T follicular helper cell (primary cell): ENCODE results near the gene CD40.
"Not testable (repeated sequence)": the region's sequence is repeated elsewhere in the genome, so short reads cannot be mapped to it uniquely, and the experiment has no call there.

Source experiments
- DNase-seq: peaks from one replicate; pipeline ENCODE4 v3.0.0-alpha.2; 2020; ENCODE audit warnings: low read depth
- total RNA-seq, 2 experiments: gene quantifications; one replicate each; lab custom pipeline; 2026; lab: John Stamatoyannopoulos, UW

Gene CD40
- total RNA-seq = 3.0 to 3.6 reads per million in 2 experiments

DNA sequence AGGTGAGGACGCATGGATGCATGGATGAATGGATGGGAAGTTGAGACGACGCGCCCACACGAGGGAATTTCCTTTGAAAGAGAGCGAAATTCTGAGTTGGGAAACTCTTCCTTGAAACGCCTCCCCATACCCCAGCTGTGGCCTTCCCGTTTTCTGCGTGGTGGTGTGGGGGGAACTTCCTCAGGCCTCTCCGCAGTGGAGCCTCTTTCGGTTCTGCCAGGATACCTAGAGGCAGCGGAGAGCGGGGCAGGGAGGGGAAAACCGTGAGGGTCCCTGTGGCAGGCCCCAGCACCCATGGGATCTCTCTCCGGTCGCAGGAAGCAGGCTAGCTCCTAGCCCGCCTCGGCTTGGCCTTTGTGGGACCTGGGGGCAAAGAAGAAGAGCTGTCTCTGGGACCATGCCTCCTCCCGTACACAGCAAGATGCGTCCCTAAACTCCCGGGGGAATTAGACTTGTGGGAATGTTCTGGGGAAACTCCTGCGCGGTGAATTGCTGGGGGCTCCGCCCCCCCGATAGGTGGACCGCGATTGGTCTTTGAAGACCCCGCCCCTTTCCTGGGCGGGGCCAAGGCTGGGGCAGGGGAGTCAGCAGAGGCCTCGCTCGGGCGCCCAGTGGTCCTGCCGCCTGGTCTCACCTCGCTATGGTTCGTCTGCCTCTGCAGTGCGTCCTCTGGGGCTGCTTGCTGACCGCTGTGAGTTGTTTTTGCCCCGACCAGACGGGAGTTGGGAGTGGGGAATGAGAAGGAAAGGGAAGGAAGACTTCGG lies at the start of gene CD40:
Gene CD40, plus strand, starts transcription at position 611 of the 764 bp plus-strand sequence. Its CDS starts 30 bp downstream, at position 641.
- peak; percentile 65 for DNase-seq

DNA sequence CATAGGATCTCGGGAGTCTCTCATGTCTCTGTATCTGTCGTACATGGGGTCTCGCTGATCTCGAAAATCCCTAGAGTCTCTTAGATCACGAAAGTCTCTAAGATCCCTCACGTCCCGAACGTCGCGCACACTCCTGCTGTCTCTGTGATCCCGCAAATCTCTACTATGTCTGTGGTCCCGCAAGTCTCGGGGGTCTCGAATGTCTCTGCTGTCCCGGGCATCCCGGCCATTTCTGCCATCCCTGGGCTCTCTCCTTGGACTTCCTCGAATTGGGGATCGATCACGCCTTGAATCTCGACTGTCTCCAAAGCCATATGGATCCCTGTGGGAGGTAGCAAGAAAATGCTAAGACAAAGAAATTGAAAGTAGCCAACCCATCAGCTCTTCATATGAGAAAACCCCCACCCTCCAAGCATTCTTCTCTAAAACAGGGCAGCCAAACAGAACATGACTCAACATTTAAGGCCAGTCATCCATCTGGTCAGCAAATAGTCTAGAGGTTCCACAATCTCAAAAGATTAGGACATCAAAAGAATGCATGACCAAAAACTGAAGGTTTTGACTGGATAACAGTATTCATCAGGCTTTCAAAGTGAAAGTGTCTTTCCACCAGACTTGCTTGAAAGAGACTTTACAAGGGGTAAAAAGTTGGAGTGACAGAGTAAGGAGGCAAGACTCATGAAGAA lies 47.8 kb upstream of the CD40 start:
- DNase-seq = no peak

DNA sequence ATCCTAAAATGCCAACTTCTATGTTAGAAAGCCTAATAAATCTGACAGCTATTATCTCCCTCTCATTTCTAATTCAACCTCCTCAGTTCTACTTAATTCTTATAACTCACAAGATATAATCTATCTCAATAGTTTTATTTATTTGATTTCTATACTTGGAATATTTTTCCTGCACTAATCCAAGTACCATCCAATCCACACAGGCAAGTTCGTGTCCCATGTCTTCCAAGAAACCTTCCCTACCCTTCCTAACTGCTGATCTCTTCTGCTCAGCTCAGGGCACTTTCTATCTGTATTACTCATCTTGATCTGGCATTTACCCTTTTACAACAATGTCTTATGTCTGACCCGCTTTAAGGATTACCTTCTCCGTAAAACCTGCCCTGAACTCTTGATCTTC lies 46.5 kb upstream of the CD40 start:
- DNase-seq = no peak

DNA sequence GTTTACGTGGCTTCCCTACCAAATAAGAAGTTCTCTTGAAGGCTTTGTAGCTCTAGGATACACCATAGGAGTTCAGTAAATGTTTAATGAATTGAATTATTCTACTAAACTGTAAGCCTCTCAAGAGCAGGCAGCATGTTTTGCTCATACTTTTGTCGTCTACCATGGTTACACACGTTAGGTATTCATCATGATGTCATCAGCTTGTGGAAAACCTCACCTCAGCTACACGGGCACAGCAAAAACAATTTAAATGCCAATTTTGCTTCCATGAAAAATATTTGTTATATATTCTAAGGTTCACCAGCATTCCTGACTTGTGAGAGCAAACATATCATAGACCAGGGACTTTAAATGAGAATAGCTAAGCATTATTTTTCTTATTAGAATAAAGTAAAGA lies 45.1 kb upstream of the CD40 start:
- no peak for DNase-seq

GRCh38 chr20:46073443-46073842 lies 44.7 kb upstream of the CD40 start:
- DNase-seq = no peak

- no peak for DNase-seq
Measured at GRCh38 chr20:46074006-46074405, 44.1 kb upstream of the CD40 start.

GRCh38 chr20:46076806-46077205 lies 41.3 kb upstream of the CD40 start:
- no peak for DNase-seq

- DNase-seq = no peak
Measured at GRCh38 chr20:46077642-46078305, 40.3 kb upstream of the CD40 start.

GRCh38 chr20:46078954-46079353 lies 39.2 kb upstream of the CD40 start:
- DNase-seq = no peak

DNA sequence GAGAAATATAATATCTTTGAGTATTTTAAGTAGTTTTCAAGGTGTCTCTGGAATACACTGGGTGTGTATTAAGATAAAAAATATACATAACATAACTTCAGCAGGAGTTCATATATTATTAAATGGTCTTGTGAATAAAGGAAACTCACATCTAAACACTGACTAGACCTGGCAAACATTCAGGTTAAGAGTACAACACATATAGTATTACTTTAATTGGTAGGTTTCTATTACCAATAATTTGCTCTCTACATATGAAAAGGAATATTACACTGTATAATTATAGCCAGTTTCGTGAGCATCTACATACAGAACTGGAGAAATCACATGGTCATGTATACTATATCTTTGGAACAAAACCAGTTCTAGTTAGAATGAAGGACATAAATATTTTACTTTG lies 37.0 kb upstream of the CD40 start:
- no peak for DNase-seq

GRCh38 chr20:46083101-46083500 lies 35.0 kb upstream of the CD40 start:
- no peak for DNase-seq

- DNase-seq = no peak
Measured at GRCh38 chr20:46083531-46084061, 34.5 kb upstream of the CD40 start.

- DNase-seq = no peak
Measured at GRCh38 chr20:46084805-46085178, 33.3 kb upstream of the CD40 start.

GRCh38 chr20:46085179-46085851 lies 32.8 kb upstream of the CD40 start:
- DNase-seq = no peak

DNA sequence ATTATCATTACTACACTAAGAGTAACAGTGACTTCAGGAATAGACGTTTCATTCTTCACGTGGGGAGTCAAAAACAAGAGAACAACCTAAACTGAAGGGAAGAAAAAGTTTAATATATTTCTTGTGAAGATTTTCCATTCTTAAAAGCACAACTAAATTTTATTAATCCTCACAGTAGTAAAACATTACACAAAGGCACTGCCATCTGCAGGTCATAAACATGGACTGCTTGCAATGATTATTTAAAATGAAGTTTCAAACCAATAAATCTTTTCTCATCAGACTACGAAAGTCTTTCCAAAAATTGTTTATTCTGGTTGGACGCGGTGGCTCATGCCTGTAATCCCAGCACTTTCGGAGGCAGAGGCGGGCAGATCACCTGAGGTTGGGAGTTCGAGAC lies 31.0 kb upstream of the CD40 start:
- no peak for DNase-seq

- DNase-seq = no peak
Measured at GRCh38 chr20:46088409-46089166, 29.5 kb upstream of the CD40 start.

GRCh38 chr20:46089167-46089416 lies 29.0 kb upstream of the CD40 start:
- peak; percentile 24 for DNase-seq

GRCh38 chr20:46089417-46090388 lies 28.4 kb upstream of the CD40 start, which contains the start of gene NCOA5:
NCOA5 (minus strand) TSS chr20:46089962; CDS start chr20:46079424, 10,538 bp downstream.
- DNase-seq = peak; percentile 91

GRCh38 chr20:46091622-46092535 lies 26.2 kb upstream of the CD40 start:
- DNase-seq = not testable (repeated sequence)
